HL-60 (cell line): ENCODE measurements around the gene ANKRD33B.

ENCODE experiments used
- POLR2AphosphoS5 ChIP-seq: IDR thresholded peaks from 2 replicates; pipeline ENCODE4 v1.6.1; 2012; ENCODE audit warnings: low read depth
- SPI1 ChIP-seq: IDR thresholded peaks from 2 replicates; pipeline ENCODE4 v1.6.1; 2012; ENCODE audit warnings: low read depth, mild to moderate bottlenecking, borderline replicate concordance
- TF ChIP-seq, protein P1 (sequence below): IDR thresholded peaks from one replicate; pipeline ENCODE4 v1.5.1; 2011; ENCODE audit warnings: low read length, control low read depth, inconsistent platforms; ENCODE audit not compliant: insufficient read depth

DNA sequence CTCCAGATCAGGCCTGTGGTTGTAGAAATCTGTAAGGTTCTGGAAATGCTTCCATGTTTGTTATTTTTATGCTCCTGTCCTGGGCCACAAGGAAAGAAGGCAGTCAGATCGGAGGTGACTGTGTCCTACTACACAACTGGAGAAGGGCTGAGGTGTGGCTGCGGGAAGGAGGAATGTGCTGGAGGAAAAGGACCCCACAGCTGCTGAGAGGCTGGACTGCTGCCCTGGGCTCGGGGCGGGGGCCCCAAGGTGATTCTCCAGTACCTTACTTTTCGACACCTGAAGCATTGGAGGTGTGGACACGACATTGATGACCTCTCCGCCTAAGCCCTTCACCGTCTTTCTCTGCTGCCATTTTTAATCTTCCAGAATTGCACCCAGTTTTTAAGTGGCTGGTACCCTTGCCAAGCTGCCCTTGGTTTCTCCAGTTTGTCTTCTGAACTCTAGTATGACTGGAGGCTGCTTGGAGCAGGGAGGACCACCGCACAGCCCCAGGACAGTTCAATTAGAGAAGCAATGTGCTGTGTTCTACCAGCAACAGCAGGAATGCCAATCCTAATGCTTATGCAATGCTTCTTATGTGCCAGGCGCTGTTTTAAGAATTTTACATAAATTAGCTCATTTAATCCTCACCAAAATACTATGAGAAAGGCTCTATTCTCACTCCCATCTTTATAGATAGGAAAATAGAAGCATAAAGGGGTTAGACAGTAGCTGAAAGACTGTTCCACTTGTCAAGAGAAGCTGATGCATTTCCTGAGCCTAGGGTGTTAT, 13.5 kb upstream of the ANKRD33B start:
- TF ChIP-seq POLR2AphosphoS5: no peak
- TF ChIP-seq, protein P1, sequence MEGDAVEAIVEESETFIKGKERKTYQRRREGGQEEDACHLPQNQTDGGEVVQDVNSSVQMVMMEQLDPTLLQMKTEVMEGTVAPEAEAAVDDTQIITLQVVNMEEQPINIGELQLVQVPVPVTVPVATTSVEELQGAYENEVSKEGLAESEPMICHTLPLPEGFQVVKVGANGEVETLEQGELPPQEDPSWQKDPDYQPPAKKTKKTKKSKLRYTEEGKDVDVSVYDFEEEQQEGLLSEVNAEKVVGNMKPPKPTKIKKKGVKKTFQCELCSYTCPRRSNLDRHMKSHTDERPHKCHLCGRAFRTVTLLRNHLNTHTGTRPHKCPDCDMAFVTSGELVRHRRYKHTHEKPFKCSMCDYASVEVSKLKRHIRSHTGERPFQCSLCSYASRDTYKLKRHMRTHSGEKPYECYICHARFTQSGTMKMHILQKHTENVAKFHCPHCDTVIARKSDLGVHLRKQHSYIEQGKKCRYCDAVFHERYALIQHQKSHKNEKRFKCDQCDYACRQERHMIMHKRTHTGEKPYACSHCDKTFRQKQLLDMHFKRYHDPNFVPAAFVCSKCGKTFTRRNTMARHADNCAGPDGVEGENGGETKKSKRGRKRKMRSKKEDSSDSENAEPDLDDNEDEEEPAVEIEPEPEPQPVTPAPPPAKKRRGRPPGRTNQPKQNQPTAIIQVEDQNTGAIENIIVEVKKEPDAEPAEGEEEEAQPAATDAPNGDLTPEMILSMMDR: no peak
- TF ChIP-seq SPI1: no peak
